Prostate gland (tissue), 2 donors: ENCODE data around the gene GALNTL6.

Source experiments
- POLR2A ChIP-seq: fragments of 450-650 bp; IDR thresholded peaks from one replicate; pipeline ENCODE4 v1.6.1; 2016; ENCODE audit warnings: antibody characterized with exemption, mild to moderate bottlenecking
- POLR2AphosphoS5 ChIP-seq: sonication (generic); formaldehyde crosslinking; IDR thresholded peaks from one replicate; pipeline ENCODE4 v1.6.1; 2017; ENCODE audit warnings: antibody characterized with exemption
- TF ChIP-seq, protein P1 (sequence below), 4 experiments: fragments of 200-600 bp in 2 of 4; fragments of 450-650 bp in 2 of 4; sonication (generic) in 2 of 4; IDR thresholded peaks; 1 replicate in 3 of 4; 2 replicates in 1 of 4; pipeline ENCODE4 v1.5.1; 2016 to 2019; ENCODE audit warnings: antibody characterized with exemption in 4 of 4, mild to moderate bottlenecking in 2 of 4, moderate library complexity in 2 of 4

DNA sequence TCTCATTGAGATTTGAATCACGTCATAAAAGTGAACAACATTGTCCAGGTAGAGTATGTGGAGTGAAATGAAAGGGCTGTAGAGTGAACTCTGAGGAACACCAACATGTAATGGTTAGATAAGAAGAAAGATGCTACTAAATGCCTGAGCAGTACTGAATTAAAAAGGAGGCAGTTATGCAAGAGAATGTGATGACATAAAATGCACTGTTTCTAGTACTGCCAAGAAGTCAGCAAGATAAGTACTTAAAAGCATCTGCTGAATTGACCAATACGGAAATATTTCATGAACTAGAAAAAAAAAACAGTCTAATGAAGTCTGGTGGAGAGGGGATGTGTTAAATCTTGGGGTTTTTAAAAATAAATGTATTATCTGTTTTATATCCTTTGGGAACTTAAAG lies 771.6 kb downstream of the GALNTL6 start:
- TF ChIP-seq, protein P1, sequence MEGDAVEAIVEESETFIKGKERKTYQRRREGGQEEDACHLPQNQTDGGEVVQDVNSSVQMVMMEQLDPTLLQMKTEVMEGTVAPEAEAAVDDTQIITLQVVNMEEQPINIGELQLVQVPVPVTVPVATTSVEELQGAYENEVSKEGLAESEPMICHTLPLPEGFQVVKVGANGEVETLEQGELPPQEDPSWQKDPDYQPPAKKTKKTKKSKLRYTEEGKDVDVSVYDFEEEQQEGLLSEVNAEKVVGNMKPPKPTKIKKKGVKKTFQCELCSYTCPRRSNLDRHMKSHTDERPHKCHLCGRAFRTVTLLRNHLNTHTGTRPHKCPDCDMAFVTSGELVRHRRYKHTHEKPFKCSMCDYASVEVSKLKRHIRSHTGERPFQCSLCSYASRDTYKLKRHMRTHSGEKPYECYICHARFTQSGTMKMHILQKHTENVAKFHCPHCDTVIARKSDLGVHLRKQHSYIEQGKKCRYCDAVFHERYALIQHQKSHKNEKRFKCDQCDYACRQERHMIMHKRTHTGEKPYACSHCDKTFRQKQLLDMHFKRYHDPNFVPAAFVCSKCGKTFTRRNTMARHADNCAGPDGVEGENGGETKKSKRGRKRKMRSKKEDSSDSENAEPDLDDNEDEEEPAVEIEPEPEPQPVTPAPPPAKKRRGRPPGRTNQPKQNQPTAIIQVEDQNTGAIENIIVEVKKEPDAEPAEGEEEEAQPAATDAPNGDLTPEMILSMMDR (IDR thresholded peaks at IDR 0.05), result no peak
- TF ChIP-seq POLR2A, result no peak
- no peak for TF ChIP-seq POLR2AphosphoS5
